GM19468 (cell line): ENCODE data around the gene THOC5.
"Not testable (repeated sequence)": the region's sequence is repeated elsewhere in the genome, so short reads cannot be mapped to it uniquely, and the experiment has no call there.

ENCODE experiments used
- ATAC-seq: cut with Tn5 transposase; IDR thresholded peaks from one replicate; pipeline ENCODE4 v1.9.1; 2021; ENCODE audit warnings: mild to moderate bottlenecking, moderate library complexity, moderate number of reproducible peaks; ENCODE audit not compliant: unreplicated experiment; ENCODE audit errors: extremely low read depth

The THOC5 gene

GRCh38 chr22:29563652-29564460 is 10.3 kb upstream of the THOC5 start:
- no peak for ATAC-seq

GRCh38 chr22:29559853-29560252 is 6.3 kb upstream of the THOC5 start:
- no peak for ATAC-seq

- ATAC-seq: no peak
Measured at GRCh38 chr22:29559030-29559429, 5.5 kb upstream of the THOC5 start.

- ATAC-seq: no peak
Measured at GRCh38 chr22:29555065-29555644, 1.6 kb upstream of the THOC5 start.

- not testable (repeated sequence) for ATAC-seq
Measured at GRCh38 chr22:29552357-29552756, 1.2 kb downstream of the THOC5 start.

- no peak for ATAC-seq
Measured at GRCh38 chr22:29550005-29550404, 3.6 kb downstream of the THOC5 start.

GRCh38 chr22:29545045-29545444 is 8.5 kb downstream of the THOC5 start:
- not testable (repeated sequence) for ATAC-seq

GRCh38 chr22:29541845-29542244 is 11.7 kb downstream of the THOC5 start:
- no peak for ATAC-seq

- no peak for ATAC-seq
Measured at GRCh38 chr22:29539105-29539504, 14.5 kb downstream of the THOC5 start.

GRCh38 chr22:29536411-29536810 is 17.1 kb downstream of the THOC5 start:
- no peak for ATAC-seq

GRCh38 chr22:29531419-29531818 is 22.1 kb downstream of the THOC5 start:
- ATAC-seq: no peak

- ATAC-seq: no peak
Measured at GRCh38 chr22:29530716-29531115, 22.8 kb downstream of the THOC5 start.

- no peak for ATAC-seq
Measured at GRCh38 chr22:29528144-29528543, 25.4 kb downstream of the THOC5 start.

- ATAC-seq: no peak
Measured at GRCh38 chr22:29524442-29525191, 28.9 kb downstream of the THOC5 start.

GRCh38 chr22:29523761-29524160 is 29.8 kb downstream of the THOC5 start:
- ATAC-seq: no peak

- no peak for ATAC-seq
Measured at GRCh38 chr22:29521526-29521925, 32.0 kb downstream of the THOC5 start.

- ATAC-seq: no peak
Measured at GRCh38 chr22:29520851-29521250, 32.7 kb downstream of the THOC5 start.

- ATAC-seq: no peak
Measured at GRCh38 chr22:29519996-29520395, 33.6 kb downstream of the THOC5 start.

GRCh38 chr22:29518427-29518826 is 35.1 kb downstream of the THOC5 start:
- no peak for ATAC-seq

- no peak for ATAC-seq
Measured at GRCh38 chr22:29517215-29517908, 36.2 kb downstream of the THOC5 start.

GRCh38 chr22:29512031-29512430 is 41.5 kb downstream of the THOC5 start:
- no peak for ATAC-seq
